A673 (cell line): Measurements from ENCODE around the gene SDK1. TPM values are rescaled to one million over a fixed set of nuclear protein-coding genes. Genes with fewer than 3 reads are reported as not detected.

Experiments used
- BruUV-seq: library from RNA; stranded (reverse); fragments of 400-500 nt; replicated peaks from 2 replicates; lab custom pipeline; 2021; lab: Mats Ljungman, UMichigan
- CTCF ChIA-PET: fragments of 300-600 bp; sonication (Branson Sonifier 250); formaldehyde crosslinking; loops from one replicate; lab custom pipeline; 2022; ENCODE audit warnings: antibody characterized with exemption; lab: Charles Lee
- POLR2A ChIA-PET: fragments of 300-600 bp; sonication (Branson Sonifier 250); formaldehyde crosslinking; loops from one replicate; lab custom pipeline; 2022; ENCODE audit warnings: antibody characterized with exemption; ENCODE audit not compliant: low non-redundant PET; lab: Charles Lee
- DNase-seq: peaks from one replicate; pipeline ENCODE4 v3.0.0-alpha.2; 2015; ENCODE audit warnings: low spot score
- H3K27ac ChIP-seq: fragments of 200-600 bp; sonication (generic); 2 replicates; pipeline ENCODE4 v1.5.1; 2016; ENCODE audit warnings: mixed run types, low read depth, mild to moderate bottlenecking, mixed read lengths, antibody characterized with exemption, low read length; ENCODE audit not compliant: poor library complexity, severe bottlenecking
- H3K27me3 ChIP-seq: fragments of 200-600 bp; sonication (generic); replicated peaks from 2 replicates; pipeline ENCODE4 v1.6.1; 2017; ENCODE audit warnings: mixed run types, low read depth, mild to moderate bottlenecking, mixed read lengths, antibody characterized with exemption, low read length; ENCODE audit not compliant: insufficient read depth, poor library complexity
- H3K36me3 ChIP-seq: fragments of 200-600 bp; sonication (generic); 2 replicates; pipeline ENCODE4 v1.6.1; 2016; ENCODE audit warnings: mixed run types, mild to moderate bottlenecking, mixed read lengths, antibody characterized with exemption, low read length; ENCODE audit not compliant: insufficient read depth, poor library complexity, severe bottlenecking
- H3K4me1 ChIP-seq: fragments of 200-600 bp; sonication (generic); 2 replicates; pipeline ENCODE4 v1.6.1; 2017; ENCODE audit warnings: mixed run types, mild to moderate bottlenecking, mixed read lengths, antibody characterized with exemption, low read length; ENCODE audit not compliant: insufficient read depth, poor library complexity, severe bottlenecking
- H3K4me3 ChIP-seq: fragments of 200-600 bp; sonication (generic); 2 replicates; pipeline ENCODE4 v1.5.1; 2016; ENCODE audit warnings: low read depth, mixed run types, mild to moderate bottlenecking, mixed read lengths, low read length; ENCODE audit not compliant: poor library complexity, severe bottlenecking
- H3K9me3 ChIP-seq: fragments of 200-600 bp; sonication (generic); 2 replicates; pipeline ENCODE4 v1.6.1; 2016; ENCODE audit warnings: mixed run types, low read depth, mild to moderate bottlenecking, mixed read lengths, antibody characterized with exemption, low read length; ENCODE audit not compliant: poor library complexity, severe bottlenecking
- EZH2 ChIP-seq: fragments of 200-600 bp; sonication (generic); IDR thresholded peaks from 2 replicates; pipeline ENCODE4 v1.6.1; 2017; ENCODE audit warnings: borderline replicate concordance, low read depth, mild to moderate bottlenecking, mixed read lengths, antibody characterized with exemption, low read length; ENCODE audit not compliant: poor library complexity, severe bottlenecking
- intact Hi-C: fragments of 100-400 bp; cut with micrococcal nuclease; formaldehyde crosslinking; loops from one replicate; pipeline ENCODE4 v1.10.0; 2022; ENCODE audit not compliant: unreplicated experiment
- total RNA-seq: library from RNA; stranded (reverse); gene quantifications from 2 replicates; pipeline ENCODE4 v1.2.3, GENCODE V29; 2021
- TF ChIP-seq, protein P1 (sequence below): fragments of 300-800, 200-600 bp; sonication (generic); conservative IDR thresholded peaks from 2 replicates; pipeline ENCODE4 v1.5.1; 2017; ENCODE audit warnings: low read depth, mild to moderate bottlenecking, antibody characterized with exemption, low read length, moderate library complexity, mixed read lengths

The SDK1 gene
- total RNA-seq, 1 experiment from 2014 or later = 14.7 TPM

DNA sequence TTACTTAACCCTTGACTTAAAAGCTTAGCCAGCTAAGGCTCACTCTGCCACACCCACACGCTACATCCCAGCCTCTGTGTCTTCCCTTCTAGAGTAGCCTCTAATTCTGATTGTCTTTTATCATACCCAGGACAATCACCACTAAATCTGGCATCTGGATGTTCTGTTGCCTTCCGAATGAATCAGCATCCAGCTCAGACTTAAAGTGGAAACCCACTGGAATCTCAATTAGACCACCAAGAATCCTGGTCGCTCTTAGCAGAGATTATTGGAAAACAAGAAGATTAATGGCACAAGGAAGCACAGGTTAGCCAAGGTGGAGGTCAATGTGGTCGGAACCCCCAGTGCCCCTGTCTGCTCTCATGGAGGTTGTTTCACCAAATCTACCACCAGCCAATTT is 976.9 kb downstream of the SDK1 start:
- ChIA-PET POLR2A (no interaction called here), CTCF (no interaction called here)
- intact Hi-C loops = no loop called here
- H3K36me3 ChIP-seq = no peaks in the 10 kb centered on the region
- DNase-seq = no peak
- H3K9me3 ChIP-seq = peaks cover 4% of the 10 kb centered on the region
- H3K4me3 ChIP-seq = no peak overlapping the region
- no TSS peak for BruUV-seq
- H3K4me1 ChIP-seq = no peaks in the 10 kb centered on the region
- no peaks in the 10 kb centered on the region for H3K27me3 ChIP-seq
- no peak overlapping the region for H3K27ac ChIP-seq
- TF ChIP-seq, protein P1, sequence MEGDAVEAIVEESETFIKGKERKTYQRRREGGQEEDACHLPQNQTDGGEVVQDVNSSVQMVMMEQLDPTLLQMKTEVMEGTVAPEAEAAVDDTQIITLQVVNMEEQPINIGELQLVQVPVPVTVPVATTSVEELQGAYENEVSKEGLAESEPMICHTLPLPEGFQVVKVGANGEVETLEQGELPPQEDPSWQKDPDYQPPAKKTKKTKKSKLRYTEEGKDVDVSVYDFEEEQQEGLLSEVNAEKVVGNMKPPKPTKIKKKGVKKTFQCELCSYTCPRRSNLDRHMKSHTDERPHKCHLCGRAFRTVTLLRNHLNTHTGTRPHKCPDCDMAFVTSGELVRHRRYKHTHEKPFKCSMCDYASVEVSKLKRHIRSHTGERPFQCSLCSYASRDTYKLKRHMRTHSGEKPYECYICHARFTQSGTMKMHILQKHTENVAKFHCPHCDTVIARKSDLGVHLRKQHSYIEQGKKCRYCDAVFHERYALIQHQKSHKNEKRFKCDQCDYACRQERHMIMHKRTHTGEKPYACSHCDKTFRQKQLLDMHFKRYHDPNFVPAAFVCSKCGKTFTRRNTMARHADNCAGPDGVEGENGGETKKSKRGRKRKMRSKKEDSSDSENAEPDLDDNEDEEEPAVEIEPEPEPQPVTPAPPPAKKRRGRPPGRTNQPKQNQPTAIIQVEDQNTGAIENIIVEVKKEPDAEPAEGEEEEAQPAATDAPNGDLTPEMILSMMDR = no peak
- no peak for TF ChIP-seq EZH2

DNA sequence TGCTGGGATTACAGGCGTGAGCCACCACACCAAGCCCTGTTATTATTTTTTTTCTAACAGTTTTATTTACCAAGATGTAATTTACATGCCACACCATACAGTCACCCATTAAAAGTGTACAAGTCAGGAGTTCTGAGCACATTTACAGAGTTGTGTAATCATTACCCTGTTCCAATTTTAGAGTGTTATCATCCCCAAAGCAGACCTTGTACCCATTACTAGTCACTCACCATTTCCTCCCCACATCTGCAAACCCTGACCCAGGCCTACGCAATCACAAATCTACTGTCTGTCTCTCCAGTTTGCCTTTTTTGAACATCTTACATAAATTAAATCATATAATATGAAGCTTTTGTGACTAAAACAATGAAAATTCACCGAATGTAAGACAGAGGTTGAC is 978.2 kb downstream of the SDK1 start:
- CTCF ChIA-PET = no interaction called here
- intact Hi-C loops = no loop called here
- H3K27me3 ChIP-seq = no peaks in the 10 kb centered on the region
- no peak for DNase-seq
- no peaks in the 10 kb centered on the region for H3K36me3 ChIP-seq
- TF ChIP-seq, protein P1 = no peak
- TF ChIP-seq EZH2 = no peak
- POLR2A ChIA-PET = no interaction called here
- H3K4me3 ChIP-seq = no peak overlapping the region
- peaks cover 3% of the 10 kb centered on the region for H3K9me3 ChIP-seq
- H3K27ac ChIP-seq = no peak overlapping the region
- H3K4me1 ChIP-seq = no peaks in the 10 kb centered on the region
- BruUV-seq = no TSS peak

DNA sequence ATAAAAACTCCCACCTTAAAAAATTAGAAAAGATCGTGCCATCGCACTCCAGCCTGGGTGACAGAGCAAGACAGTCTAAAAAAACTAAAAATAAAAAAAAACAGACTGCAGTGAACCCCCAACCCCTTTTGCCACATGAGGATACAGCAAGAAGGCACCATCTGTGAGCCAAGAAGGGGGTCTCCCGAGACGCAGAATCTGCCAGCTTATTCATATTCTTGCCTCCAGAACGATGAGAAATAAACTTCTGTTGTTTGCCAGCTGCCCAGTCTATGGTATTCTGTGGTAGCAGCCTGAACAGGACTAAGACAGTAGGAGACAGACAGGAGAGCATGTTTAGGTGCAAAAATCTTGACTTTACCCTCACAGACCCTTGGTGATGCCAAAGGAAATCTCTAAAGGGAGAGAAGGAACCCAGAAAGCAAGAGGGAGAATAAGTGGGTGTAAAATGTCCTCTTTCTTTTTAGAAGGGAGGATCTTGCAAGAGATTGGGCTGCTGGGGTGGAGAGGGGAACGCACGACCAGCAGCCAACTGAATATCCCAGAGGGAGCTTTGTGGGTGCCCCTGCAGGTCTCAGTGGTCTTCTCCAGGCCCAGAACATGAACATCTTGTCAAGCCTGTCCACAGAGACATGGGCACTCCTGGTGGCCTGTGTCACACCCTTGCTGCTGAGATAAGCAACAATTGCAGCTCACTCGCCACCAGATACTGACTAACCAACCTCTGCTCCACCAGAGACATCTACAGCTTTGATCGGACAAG is 980.4 kb downstream of the SDK1 start:
- H3K27ac ChIP-seq = no peak overlapping the region
- H3K36me3 ChIP-seq = no peaks in the 10 kb centered on the region
- no peak for TF ChIP-seq EZH2
- TF ChIP-seq, protein P1 = no peak
- H3K9me3 ChIP-seq = no peaks in the 10 kb centered on the region
- no peak overlapping the region for H3K4me3 ChIP-seq
- H3K27me3 ChIP-seq = no peaks in the 10 kb centered on the region
- no peak for DNase-seq
- ChIA-PET CTCF (no interaction called here), POLR2A (no interaction called here)
- intact Hi-C loops = no loop called here
- no TSS peak for BruUV-seq
- no peaks in the 10 kb centered on the region for H3K4me1 ChIP-seq
